Esophagus squamous epithelium (tissue), 4 donors: ENCODE results near the gene EAF1.

Experiments
- POLR2A ChIP-seq, 4 donors: fragments of 450-650 bp; IDR thresholded peaks; one replicate each; pipeline ENCODE4 v1.6.1; 2017; ENCODE audit warnings: antibody characterized with exemption in 4 of 4, mild to moderate bottlenecking in 4 of 4, moderate library complexity in 3 of 4
- TF ChIP-seq, protein P1 (sequence below), 6 experiments: fragments of 450-650 bp in 4 of 6; fragments of 200-600 bp in 2 of 6; sonication (generic) in 2 of 6; IDR thresholded peaks; one replicate each; pipeline ENCODE4 v1.5.1; 2016 to 2019; ENCODE audit warnings: antibody characterized with exemption in 6 of 6, mild to moderate bottlenecking in 4 of 6, moderate library complexity in 4 of 6

DNA sequence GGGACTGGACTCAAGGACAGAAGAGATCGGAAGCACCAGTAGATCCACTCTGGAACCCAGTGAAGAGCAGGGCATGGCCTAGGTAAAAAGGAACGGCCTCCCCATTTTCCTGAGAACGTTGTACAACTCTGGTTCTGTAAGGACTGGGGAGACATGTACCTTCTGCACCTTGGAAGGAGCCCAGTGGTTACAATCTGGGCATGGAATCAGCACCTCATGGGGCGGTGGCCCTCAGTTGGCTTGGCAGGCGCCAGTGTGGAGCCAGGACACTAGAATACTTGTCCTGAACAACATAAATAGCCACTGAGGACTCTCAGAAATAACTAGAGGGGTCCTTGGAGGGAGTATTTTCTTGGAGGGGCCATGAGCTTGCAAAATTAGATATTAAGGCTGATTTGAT lies 25.6 kb downstream of the EAF1 start:
- TF ChIP-seq, protein P1, sequence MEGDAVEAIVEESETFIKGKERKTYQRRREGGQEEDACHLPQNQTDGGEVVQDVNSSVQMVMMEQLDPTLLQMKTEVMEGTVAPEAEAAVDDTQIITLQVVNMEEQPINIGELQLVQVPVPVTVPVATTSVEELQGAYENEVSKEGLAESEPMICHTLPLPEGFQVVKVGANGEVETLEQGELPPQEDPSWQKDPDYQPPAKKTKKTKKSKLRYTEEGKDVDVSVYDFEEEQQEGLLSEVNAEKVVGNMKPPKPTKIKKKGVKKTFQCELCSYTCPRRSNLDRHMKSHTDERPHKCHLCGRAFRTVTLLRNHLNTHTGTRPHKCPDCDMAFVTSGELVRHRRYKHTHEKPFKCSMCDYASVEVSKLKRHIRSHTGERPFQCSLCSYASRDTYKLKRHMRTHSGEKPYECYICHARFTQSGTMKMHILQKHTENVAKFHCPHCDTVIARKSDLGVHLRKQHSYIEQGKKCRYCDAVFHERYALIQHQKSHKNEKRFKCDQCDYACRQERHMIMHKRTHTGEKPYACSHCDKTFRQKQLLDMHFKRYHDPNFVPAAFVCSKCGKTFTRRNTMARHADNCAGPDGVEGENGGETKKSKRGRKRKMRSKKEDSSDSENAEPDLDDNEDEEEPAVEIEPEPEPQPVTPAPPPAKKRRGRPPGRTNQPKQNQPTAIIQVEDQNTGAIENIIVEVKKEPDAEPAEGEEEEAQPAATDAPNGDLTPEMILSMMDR (IDR thresholded peaks at IDR 0.05), result no peak
- TF ChIP-seq POLR2A (IDR thresholded peaks at IDR 0.05), result no peak
